GM18502 (cell line): ENCODE results near the gene PFN3.
A peak's percentile ranks its signal among the peaks of the same experiment; 100 is the strongest.
"Not testable (repeated sequence)": the region's sequence is repeated elsewhere in the genome, so short reads cannot be mapped to it uniquely, and the experiment has no call there.

ENCODE experiments used
- ATAC-seq: cut with Tn5 transposase; IDR thresholded peaks from one replicate; pipeline ENCODE4 v1.9.1; 2021; ENCODE audit warnings: mild to moderate bottlenecking; ENCODE audit not compliant: unreplicated experiment, poor library complexity

The PFN3 gene

DNA sequence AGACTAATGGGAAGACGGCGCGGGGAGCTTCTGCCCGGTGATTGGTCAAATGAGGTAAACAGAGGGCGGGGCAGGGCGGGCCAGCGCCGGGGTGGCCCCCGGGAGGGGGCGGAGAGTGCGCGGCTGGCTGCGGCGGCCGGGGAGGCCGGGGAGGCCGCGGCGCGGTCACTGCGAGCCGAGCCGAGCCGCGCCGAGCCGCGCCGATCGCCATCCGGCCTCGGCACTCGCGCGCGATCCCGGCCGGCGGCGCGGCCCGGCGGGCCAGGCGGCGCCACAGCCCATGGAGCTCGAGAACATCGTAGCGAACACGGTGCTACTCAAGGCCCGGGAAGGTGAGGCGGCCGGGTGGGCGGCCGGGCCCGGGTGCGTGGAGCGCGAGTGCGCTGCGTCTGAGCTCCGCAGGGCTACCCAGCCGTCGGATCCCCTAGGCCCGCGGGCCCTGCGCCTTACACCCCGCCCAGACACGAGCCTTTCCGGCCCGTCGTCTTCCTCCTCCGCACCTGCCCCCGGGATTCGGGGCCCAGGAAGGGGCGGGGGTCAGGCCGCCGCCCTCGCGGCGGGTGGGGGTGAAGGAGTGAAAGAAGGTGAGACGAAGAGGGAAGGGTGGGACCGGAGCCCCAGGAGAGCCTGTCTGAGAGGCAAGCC, 26.2 kb upstream of the PFN3 start, which contains the start of gene GRK6:
GRK6 (plus strand) TSS at position 111 of the 645 bp plus-strand sequence; CDS start at position 281, 170 bp downstream.
- peak; percentile 10 for ATAC-seq

DNA sequence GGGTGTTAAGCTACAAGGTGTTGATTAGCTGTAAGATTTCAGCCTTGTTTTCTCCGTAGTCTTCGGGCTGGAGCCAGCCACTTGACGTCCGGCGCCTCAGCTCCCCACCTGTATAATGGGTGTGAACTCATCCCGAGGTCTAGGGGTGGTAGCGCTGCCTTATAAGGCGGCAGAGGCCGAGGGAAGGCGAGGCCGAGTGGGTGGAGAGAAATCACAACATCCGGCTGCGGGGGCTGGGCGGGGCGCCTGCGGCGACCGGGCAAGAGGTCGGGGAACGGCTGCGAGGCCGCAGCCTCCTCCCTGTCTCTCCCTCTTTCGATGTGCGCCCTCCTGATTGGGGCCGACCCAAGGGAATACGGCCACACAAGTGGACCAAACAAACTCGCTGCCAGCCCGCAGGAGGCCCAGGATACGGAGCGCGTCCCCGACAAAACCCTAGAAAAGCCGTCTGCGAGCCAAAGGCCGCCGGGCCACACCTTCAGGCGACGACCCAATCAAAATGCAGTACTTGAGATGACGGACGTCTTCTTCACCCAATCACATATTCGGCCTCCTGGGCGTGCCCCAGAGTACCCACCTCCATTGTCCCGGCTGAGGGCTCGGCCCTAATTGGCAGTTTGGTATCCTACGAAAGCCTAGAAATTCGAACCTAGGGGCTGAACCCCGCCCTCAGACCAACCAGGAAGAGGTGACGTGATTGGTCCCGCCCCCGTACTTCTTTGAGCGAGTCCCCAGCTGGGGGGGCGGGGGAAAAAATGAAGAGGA, 25.5 kb upstream of the PFN3 start:
- ATAC-seq: peak; percentile 78

DNA sequence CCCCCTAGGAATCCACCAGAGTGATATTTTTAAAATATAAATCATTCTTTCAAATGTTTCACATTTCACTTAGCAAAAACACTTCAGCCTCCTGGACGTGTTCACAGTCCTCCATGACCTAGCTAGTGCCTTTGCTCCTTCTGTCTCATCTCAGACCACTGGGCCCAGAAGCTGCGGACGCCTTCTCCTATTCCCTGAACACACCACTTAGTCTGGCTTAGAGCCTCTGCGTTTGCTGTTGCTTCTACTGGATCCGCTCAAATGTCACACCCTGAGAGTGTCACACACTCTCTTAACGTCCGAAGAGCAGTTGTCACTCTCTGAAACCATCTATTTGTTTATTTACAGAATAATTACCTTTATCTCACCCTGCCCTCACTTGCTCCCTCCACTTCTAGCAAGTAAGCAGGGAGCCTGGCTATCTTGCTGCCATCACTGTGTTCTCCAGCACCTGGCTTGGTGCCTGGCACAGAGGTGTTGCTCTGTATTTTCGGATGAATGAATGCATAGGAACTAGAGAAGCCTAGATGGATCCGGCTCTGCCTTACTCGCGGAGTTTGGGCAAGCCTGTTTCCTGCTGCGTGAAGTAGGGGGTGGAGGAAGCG, 24.8 kb upstream of the PFN3 start:
- no peak for ATAC-seq

DNA sequence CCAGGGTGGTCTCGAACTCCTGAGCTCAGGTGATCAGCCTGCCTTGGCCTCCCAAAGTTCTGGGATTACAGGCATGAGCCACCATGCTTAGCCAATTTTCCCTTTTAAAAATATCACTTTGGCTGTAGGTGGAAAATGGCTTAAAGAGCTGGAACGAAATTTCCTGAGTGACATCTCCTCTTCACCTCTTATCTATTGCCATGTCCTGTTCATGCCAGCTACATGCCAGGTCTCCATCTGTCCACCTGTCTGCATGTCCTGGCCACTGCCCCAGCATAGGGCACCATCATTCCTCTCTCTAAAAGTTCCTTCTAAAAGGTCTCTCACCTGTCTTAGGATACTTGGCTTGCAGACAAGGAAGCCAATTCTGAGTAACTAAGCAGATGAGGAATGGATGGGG, 23.2 kb upstream of the PFN3 start:
- no peak for ATAC-seq

DNA sequence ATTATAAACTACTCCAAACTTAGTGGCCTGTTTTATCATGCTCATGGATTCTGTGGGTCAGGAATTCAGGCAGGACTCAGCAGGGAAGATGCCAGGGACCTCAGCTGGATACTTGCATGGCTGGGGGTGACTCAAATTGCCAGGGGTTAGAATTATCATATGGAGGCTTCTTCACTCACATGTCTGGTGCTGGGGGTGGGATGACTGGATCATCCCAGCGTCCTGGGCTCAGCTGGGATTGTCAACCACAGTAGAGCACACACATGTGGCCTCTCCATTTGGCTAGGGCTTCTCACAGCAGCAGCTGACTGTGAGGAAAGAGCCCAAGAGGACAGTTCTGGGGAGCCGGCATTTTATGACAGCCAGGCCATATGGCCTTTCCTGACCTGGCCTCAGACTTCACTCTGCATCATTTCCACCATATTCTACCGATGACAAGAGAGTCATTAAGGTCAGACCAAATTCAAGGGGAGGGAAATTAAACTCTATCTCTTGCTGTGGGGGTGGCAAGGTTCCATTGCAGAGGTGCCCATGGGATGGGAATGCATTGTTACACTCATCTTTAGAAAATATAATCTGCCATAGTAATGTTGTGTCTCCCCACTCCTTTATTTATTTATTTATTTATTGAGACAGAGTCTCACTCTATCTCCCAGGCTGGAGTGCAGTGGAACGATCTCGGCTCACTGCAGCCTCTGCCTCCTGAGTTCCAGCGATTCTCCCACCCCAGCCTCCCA, 20.8 kb upstream of the PFN3 start:
- no peak for ATAC-seq

DNA sequence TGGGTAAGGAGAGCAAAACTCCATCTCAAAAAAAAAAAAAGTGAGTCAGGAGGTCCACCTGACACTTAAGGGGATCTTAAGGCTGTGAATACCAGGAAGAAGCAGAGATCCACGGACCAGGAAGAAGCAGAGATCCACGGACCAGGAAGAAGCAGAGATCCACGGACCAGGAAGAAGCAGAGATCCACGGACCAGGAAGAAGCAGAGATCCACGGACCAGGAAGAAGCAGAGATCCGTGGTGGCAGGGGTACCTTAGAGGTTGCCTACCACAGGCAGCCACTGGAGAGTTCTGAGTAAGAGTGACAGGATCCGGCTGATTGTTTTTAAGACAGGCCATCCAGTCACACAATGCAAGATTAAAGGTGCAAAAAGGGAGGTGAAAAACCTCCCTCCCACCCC, 20.0 kb upstream of the PFN3 start:
- ATAC-seq: not testable (repeated sequence)

DNA sequence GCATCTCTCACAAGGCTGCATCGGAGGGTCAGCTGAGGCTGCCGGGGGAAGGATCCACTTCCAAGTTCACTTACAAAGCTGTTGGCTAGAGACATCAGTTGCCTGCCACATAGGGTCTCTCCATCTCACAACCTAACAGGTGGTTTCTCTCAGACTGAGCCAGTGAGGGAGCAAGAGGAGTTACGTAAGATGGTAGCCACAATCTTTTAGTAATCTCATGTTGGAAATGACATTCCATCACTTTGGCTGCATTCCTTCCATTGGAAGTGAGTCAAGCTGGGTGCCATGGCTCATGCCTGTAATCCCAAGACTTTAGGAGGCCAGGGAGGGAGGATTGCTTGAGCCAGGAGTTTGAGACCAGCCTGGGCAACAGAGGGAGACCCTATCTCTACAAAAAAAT, 18.6 kb upstream of the PFN3 start:
- no peak for ATAC-seq

DNA sequence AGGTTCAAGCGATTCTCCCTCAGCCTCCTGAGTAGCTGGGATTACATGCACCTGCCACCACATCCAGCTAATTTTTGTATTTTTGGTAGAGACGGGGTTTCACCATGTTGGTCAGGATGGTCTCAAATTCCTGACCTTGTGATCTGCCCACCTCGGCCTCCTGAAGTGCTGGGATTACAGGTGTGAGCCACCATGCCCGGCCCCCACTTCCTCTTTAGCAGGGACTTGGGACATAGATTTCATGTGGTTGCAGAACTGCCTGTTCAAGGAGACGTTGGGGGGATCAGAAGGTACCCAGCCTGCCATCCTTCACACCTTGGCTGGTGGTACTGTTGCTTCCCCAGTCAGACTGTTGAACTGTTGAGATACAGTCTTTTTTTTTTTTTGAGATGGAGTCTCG, 16.6 kb upstream of the PFN3 start:
- not testable (repeated sequence) for ATAC-seq

DNA sequence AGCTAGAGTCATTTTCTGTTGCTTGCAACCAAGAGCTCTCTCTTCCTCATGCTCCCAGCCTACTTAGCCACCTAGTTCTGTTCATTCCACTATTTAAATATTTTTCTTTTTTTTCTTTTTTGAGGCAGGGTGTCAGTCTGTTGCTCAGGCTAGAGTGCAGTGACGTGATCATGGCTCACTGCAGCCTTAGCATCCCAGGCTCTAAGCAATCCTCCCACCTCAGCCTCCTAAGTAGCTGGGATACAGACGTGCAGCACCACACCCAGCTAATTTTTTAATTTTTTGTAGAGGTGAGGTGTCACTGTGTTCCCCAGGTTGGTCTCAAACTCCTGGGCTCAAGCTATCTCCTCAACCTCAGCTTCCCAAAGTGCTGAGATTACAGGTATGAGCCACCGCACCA, 14.0 kb upstream of the PFN3 start:
- no peak for ATAC-seq

DNA sequence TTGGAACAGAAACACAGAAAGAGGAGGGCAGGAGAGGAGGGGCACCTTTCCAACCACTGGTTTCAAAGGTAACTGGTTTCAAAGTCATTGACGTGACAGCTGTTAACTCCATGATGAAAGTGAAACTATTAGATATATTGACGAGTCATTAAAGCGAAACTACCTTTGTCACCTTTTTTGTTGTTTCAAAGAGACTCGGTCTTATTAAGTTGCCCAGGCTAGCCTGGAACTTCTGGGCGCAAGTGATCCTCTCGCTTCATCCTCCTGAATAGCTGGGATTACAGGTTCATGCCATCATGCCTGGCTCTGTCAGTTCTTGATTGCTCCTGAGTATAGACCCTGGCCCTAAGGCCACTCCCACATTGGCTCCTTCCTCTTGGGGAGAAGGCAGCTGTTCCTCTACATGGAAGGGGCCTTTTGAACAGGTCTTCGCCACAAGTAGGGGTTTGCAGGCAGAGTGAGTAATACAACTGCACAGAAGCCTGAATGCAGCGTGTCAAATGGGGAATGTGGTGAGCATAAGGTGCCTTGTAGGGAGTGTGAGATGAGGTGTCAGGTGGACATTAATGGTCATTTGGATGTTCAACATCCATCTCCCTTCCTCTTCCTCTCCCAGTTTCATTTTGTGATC, 12.3 kb upstream of the PFN3 start:
- peak; percentile 80 for ATAC-seq

DNA sequence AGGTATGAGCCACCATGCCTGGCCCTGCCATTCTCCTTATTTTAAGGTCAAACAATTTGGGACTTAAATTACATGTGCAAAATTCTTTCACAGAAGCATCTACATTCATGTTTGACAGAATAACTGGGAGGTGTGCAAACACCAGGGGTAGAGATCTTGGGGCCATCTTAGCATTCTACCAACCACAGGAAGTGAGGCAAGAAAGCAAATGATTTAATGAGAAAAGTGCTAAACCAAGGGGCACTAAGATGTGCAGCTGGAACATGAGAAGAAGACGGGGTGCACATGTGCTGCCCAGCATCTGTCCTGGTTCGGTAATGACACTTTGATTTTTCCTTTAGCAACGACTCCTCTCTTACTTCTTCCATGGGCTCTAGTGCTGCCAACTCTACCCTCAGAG, 10.1 kb upstream of the PFN3 start:
- no peak for ATAC-seq

DNA sequence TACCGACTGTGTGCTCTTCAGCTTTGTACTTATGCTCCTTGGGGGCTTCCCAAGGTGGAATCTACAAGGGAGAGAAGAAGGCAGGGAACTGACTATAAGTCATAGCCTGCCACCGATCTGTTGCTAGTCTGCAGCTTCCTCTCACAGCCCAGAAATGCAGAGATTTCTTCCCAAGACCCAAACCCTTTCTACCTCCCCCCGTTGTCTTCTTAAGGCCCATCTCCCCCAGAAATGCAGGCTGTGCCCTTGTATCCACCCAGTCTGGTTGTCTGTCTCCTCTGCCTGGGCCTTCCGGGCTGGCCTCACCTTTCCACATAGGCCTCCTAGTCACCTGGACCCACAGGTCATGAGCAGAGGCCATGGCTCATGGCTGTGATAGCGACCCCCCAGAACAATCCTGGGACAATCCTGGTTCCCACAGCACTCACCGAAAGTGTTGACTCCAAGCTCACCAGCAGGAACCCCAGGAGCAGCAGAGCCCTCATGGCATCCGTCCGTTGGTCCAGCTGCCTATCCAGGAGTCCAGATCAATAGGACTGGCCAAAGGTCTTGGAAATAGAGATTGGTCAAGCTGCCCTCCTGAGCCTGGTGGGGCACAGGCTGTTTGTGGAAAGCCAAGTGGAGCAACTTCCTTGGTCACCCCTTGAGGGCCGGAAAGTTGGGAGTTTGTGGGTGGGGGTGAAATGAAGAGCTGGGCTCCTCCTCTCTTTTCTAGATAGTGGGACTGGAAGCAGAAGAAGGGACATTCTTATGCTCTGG, 8.8 kb upstream of the PFN3 start, which contains the start of gene F12:
F12 (minus strand) TSS at position 522 of the 759 bp plus-strand sequence; CDS start at position 485, 37 bp downstream.
- ATAC-seq: no peak

DNA sequence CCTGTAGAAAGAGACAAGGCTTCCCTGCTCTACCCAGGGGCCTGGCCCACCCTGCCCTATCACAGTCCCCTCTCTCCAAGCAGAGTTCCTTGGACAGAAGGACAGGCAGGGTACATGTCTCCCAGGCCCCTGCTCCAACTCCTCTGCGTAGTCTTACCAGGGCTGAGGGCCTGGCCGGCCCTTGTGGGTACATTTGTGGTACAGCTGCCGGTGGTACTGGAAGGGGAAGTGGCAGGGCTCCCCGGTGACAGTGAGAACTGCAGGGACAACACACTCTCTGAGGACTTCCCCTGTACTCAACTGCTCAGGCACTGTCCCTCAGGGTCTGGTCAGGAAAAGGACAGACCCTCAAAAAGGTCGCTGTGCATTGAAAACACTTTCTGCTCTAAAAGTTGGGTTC, 5.3 kb upstream of the PFN3 start:
- no peak for ATAC-seq

DNA sequence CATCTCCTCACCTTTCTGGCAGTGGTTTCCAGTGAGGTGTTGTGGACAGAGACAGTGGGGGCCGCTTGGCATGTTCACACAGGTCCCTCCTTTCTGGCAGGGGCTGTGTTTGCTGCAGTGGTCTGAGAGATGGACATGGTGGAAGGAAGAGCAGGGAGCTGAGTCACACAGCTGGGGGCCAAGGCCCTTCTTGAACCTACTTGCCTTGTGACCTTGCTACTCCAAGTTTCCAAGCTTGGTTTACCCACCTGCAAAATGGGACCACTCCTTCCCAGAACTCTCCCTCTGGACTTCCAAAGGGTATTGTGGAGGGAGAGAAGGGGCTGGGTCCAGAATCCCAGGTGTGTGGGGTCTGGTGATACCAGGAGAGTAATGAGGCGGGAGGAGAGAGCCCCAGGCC, 4.9 kb upstream of the PFN3 start:
- ATAC-seq: no peak

DNA sequence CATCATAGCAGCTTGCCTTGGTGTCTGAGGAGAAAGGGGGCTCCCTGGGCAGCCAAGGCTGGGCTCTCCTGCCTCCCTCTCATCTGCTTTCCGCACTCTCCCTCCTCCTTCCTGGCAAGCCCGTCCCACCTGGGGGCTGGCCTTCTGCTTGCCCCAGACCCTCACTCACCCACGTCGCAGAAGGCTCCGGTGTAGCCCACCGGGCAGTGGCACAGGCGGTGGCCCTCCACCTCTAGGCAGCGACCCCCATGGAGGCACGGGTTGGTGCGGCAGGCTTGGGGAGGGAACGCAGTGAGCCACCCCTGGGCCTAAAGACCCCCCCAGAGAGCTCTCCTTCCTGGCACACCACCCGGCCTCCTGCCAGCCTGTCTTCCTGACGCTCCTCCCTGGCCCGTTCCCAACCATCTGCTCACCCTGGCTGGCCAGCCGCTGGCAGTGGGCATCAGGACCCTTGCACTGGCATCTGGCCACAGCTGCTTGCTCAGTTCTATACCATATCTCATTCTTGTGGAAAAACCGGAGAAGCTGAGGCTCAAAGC, 4.2 kb upstream of the PFN3 start:
- ATAC-seq: no peak

DNA sequence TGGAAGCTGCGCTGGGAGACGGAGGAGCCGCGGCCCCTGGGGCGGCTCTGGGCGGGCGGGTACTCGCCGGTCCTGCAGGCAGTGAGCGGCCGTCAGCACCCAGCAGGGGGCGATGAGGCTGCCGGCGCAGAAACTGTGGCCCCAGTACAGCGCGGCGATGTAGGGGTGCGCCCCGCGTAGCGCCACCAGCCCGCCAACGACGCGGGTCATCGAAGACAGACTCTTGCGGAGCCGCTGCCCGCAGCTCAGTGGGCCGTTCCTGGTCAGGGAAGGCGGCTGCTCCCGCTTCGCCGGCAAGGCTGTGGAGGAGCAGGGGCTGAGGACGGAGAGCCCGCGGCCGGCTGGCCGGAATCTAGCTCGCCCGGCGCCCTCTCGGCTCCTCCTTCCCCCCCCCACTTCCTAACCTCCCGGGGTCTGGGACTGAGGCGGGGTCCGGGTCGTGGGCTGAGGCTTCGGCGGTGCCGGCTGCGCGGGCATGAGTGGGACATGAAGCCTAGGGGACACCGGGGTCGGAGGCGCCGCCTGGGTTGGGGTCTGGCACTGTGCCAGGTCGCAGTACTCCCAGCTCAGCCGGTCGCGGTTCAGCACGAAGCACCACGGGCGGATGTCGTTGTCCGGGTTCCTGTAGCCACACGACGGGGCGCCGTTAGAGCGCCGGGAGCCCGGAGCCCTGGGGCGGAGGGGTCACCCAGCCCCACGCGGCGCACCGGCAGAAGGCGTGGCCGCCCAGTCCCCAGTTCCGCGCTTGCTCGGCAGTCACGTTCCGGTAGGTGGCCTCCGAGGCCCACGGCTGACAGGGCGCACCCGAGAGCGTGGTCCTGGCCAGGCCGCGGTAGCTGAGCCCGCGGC, 3.6 kb upstream of the PFN3 start:
- ATAC-seq: peak; percentile 85

DNA sequence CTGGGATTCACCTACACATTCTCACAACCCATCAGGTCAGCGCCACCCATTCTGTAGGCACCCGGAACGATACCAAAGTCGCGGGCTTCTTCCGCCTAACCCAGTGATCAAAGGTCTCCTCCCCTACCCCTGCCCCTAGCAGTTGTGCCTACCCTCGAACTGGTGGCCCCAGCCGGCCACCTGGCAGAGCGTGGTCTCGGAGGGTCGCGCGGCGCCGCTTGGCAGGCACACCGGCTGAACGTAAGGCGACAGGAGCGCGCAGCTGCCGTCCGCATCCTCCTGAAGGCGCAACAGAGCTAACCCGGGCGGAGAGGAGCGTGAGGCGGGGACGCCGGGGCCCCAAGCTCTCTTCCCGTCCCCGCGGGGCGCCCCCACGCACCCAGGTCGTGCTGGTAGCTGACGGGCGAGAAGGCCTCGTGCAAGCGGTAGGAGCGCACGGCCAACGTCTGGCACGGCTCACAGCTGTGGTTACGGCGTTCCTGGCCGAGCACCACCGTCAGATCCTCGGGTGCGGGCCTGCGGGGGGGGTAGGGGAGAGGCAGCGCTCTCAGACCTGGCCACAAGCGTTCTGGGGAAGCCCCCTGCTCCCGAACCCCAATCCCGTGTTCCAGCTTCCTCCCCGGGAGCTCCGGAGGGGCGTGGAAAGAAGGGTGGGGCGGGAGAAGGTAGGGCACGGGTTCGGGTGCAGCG, 2.8 kb upstream of the PFN3 start:
- peak; percentile 23 for ATAC-seq
